Left lobe of liver (tissue), 2 donors: ENCODE data around the gene STX2. TPM values are rescaled to one million over a fixed set of nuclear protein-coding genes. Genes with fewer than 3 reads are reported as not detected.
"Not testable (repeated sequence)": the region's sequence is repeated elsewhere in the genome, so short reads cannot be mapped to it uniquely, and the experiment has no call there.

Experiments used
- ATAC-seq: fragments of 200-7000 bp; cut with Tn5 transposase; one replicate; pipeline ENCODE4 v1.9.1; 2020; ENCODE audit warnings: mild to moderate bottlenecking, moderate library complexity
- DNase-seq: peaks from one replicate; pipeline ENCODE4 v3.0.0-alpha.2; 2020; ENCODE audit warnings: low spot score
- total RNA-seq: library from RNA; stranded (reverse); gene quantifications from one replicate; pipeline ENCODE4 v1.2.1, GENCODE V29; 2021
- donor health status: DM: no; HTN: no; CAD: no; lungs with moderate emphysema.
- donor health status: DM: no; HTN: yes; CAD: no.

The STX2 gene
- total RNA-seq, 1 donor from 2014 or later = 8.1 TPM

- no peak for ATAC-seq
Measured at GRCh38 chr12:130768120-130768519, 70.9 kb downstream of the STX2 start.

GRCh38 chr12:130766470-130766869, 72.6 kb downstream of the STX2 start:
- no peak for DNase-seq
- no peak for ATAC-seq

More at GRCh38 chr12:130768120-130768519, 70.9 kb downstream of the STX2 start:
- no peak for DNase-seq

GRCh38 chr12:130765186-130765659, 73.8 kb downstream of the STX2 start:
- ATAC-seq = no peak
- DNase-seq = no peak

- DNase-seq = no peak
Measured at GRCh38 chr12:130764475-130765185, 74.4 kb downstream of the STX2 start.

GRCh38 chr12:130764073-130764472, 75.0 kb downstream of the STX2 start:
- no peak for ATAC-seq
- no peak for DNase-seq

More at GRCh38 chr12:130764475-130765185, 74.4 kb downstream of the STX2 start:
- no peak for ATAC-seq

GRCh38 chr12:130762319-130762675, 76.8 kb downstream of the STX2 start:
- DNase-seq = no peak
- ATAC-seq = no peak

GRCh38 chr12:130761537-130762318, 77.3 kb downstream of the STX2 start:
- peak; percentile 88 for ATAC-seq
- DNase-seq = no peak

GRCh38 chr12:130754234-130754901, 84.7 kb downstream of the STX2 start:
- no peak for ATAC-seq
- no peak for DNase-seq

- DNase-seq = no peak
- no peak for ATAC-seq
Measured at GRCh38 chr12:130752692-130753230, 86.3 kb downstream of the STX2 start.

GRCh38 chr12:130752037-130752436, 87.0 kb downstream of the STX2 start:
- not testable (repeated sequence) for DNase-seq, ATAC-seq

- ATAC-seq (no peak), DNase-seq (no peak)
Measured at GRCh38 chr12:130748786-130749185, 90.3 kb downstream of the STX2 start.

GRCh38 chr12:130747867-130748740, 90.9 kb downstream of the STX2 start:
- ATAC-seq = peak; percentile 92
- DNase-seq = peak; percentile 87

GRCh38 chr12:130746546-130746945, 92.5 kb downstream of the STX2 start:
- ATAC-seq (no peak), DNase-seq (no peak)

GRCh38 chr12:130745921-130746320, 93.1 kb downstream of the STX2 start:
- ATAC-seq (no peak), DNase-seq (no peak)

- peak; percentile 88 for ATAC-seq
- peak; percentile 68 for DNase-seq
Measured at GRCh38 chr12:130744274-130744673, 94.8 kb downstream of the STX2 start.

- no peak for ATAC-seq
- DNase-seq = no peak
Measured at GRCh38 chr12:130743606-130744005, 95.4 kb downstream of the STX2 start.

- no peak for DNase-seq
- peak; percentile 3 for ATAC-seq
Measured at GRCh38 chr12:130743176-130743575, 95.9 kb downstream of the STX2 start.

- no peak for ATAC-seq
- no peak for DNase-seq
Measured at GRCh38 chr12:130742716-130743115, 96.3 kb downstream of the STX2 start.

GRCh38 chr12:130742112-130742511, 96.9 kb downstream of the STX2 start:
- no peak for DNase-seq
- no peak for ATAC-seq
